ENCODE measurements around the gene SLC30A4.

The SLC30A4 gene

DNA sequence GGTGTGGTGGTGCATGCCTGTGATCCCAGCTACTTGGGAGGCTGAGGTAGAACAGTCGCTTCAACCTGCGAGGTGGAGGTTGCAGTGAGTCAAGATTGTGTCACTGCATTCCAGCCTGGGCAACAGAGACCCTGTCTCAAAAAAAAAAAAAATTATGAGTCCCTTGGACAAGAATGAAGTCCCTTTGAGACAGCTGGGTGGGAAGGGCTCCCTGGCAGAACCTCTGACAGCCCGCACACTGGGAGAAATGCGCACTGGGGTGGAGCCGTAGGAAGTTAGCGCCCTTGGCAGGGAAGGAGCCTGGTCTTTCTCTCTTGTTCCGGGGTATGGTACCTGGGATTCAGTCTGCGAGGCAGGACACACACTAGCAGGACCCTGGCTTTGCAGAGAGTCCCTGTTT lies 51.4 kb downstream of the SLC30A4 start:
- DNase-seq (ENCODE audit: low read depth in 2 of 2) = no peak
- H3K4me3 ChIP-seq (replicated peaks in 1 of 2; ENCODE audit: low read depth in 2 of 2, low read length in 2 of 2) = no peak overlapping the region
- TF ChIP-seq, protein P1, sequence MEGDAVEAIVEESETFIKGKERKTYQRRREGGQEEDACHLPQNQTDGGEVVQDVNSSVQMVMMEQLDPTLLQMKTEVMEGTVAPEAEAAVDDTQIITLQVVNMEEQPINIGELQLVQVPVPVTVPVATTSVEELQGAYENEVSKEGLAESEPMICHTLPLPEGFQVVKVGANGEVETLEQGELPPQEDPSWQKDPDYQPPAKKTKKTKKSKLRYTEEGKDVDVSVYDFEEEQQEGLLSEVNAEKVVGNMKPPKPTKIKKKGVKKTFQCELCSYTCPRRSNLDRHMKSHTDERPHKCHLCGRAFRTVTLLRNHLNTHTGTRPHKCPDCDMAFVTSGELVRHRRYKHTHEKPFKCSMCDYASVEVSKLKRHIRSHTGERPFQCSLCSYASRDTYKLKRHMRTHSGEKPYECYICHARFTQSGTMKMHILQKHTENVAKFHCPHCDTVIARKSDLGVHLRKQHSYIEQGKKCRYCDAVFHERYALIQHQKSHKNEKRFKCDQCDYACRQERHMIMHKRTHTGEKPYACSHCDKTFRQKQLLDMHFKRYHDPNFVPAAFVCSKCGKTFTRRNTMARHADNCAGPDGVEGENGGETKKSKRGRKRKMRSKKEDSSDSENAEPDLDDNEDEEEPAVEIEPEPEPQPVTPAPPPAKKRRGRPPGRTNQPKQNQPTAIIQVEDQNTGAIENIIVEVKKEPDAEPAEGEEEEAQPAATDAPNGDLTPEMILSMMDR (IDR thresholded peaks at IDR 0.05; ENCODE audit: low read depth, low read length) = no peak

GRCh38 chr15:45469441-45469840 lies 53.1 kb downstream of the SLC30A4 start:
- TF ChIP-seq, protein P1 (IDR thresholded peaks at IDR 0.05; ENCODE audit: low read depth, low read length) = no peak
- DNase-seq (ENCODE audit: low read depth in 2 of 2) = no peak
- H3K4me3 ChIP-seq (replicated peaks in 1 of 2; ENCODE audit: low read depth in 2 of 2, low read length in 2 of 2) = no peak overlapping the region

GRCh38 chr15:45469027-45469426 lies 53.5 kb downstream of the SLC30A4 start:
- no peak for DNase-seq (ENCODE audit: low read depth in 2 of 2)
- TF ChIP-seq, protein P1 (IDR thresholded peaks at IDR 0.05; ENCODE audit: low read depth, low read length) = no peak

GRCh38 chr15:45468294-45468693 lies 54.3 kb downstream of the SLC30A4 start:
- DNase-seq (ENCODE audit: low read depth in 2 of 2) = no peak
- TF ChIP-seq, protein P1 (IDR thresholded peaks at IDR 0.05; ENCODE audit: low read depth, low read length) = no peak
- no peak overlapping the region for H3K4me3 ChIP-seq (replicated peaks in 1 of 2; ENCODE audit: low read depth in 2 of 2, low read length in 2 of 2)

More at GRCh38 chr15:45469027-45469426, 53.5 kb downstream of the SLC30A4 start:
- no peak overlapping the region for H3K4me3 ChIP-seq (replicated peaks in 1 of 2; ENCODE audit: low read depth in 2 of 2, low read length in 2 of 2)

GRCh38 chr15:45458746-45459403 lies 63.7 kb downstream of the SLC30A4 start:
- DNase-seq (ENCODE audit: low read depth in 2 of 2) = peak; percentile 59 to 62
- peak overlapping the region; percentile 12 to 41 for H3K4me3 ChIP-seq (replicated peaks in 1 of 2; ENCODE audit: low read depth in 2 of 2, low read length in 2 of 2)
- TF ChIP-seq, protein P1 (IDR thresholded peaks at IDR 0.05; ENCODE audit: low read depth, low read length) = peak; percentile 85

DNA sequence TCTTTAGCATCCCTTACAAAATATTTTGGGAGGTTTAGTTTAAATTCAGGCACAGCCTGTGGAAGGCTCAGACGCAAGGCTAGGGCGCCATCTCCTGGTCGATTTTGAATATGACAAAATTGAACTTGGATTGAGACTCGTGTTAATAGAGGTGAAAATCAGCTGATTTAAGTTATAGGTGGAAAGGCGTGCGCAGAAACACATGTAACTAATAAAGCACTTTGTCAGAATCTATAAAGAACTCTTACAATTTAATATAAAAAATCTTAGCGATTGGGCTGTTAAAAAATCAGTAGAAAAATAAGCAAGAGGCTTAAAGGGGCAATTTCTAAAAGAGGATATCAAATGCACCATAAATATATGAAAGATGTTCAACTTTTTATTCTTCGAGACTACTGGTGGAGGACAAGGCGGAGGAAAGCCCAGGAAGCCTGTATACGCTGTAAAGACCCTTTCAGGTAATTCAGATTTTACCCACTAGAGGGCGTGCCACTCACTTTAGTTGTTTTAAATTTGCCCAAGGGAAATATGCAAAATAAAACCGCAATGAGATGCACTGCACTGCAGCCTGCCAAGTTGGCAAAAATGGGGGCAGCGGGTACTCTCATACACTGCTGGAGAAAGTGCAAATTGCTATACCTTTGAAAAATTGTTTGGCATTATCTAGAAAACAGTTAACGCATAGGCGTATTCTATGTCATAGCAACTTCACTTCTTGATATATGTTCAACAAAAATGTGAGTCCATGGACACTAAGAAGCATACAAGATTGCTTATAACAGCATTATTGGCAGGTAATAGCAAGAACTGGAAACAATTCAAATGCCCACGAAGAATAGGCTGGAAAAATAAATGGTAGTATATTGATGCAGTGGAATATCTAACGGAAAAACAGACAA lies 64.7 kb downstream of the SLC30A4 start:
- TF ChIP-seq, protein P1 (IDR thresholded peaks at IDR 0.05; ENCODE audit: low read depth, low read length) = peak; percentile 62
- peak; percentile 84 to 87 for DNase-seq (ENCODE audit: low read depth in 2 of 2)
- peak overlapping the region; percentile 25 to 41 for H3K4me3 ChIP-seq (replicated peaks in 1 of 2; ENCODE audit: low read depth in 2 of 2, low read length in 2 of 2)

Data from cardiac fibroblast (primary cell).